Measurements from ENCODE around the gene FUT3. TPM values are rescaled to one million over a fixed set of nuclear protein-coding genes. Genes with fewer than 3 reads are reported as not detected.

Gene FUT3
- total and polyA plus RNA-seq, 2 donors (not counting 1 experiment from before 2014, with no cell fraction given) = not detected

DNA sequence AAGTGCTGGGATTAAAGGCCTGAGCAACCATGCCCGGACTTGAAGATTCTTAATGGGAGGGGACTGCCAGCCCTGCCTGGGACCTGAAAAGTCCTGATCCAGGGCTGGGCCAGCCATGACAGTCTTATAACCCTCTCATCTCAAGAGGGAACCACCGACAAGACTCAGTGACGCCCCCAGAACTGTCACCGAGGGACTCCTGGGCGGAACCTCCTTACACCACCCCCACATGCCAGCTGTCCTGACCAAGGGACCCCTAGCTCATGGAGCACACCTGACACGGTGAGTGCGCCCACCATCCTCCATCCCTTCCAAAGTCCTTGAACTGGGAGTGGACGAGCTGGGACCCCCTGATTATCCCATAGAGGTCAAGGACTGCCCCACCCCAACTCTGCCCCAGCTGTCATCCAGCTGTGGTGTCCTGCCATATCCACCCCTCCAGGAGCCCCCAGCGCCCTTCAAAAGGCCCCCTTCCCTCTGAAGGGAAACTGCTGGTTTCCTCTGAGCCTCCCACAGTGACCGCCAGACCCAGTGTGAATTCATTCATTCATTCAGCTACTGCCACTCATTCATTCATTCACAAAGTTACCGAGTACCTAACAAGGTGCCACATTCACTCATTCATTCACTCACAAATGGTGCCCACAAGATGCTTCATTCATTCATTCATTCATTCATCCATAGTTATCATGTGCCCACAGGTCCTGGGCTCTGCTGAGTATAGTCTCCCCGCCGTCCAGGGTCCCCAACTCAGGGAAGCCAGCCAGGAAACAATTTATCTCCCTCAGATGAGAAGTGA lies 48.7 kb upstream of the FUT3 start:
- no peak for DNase-seq (ENCODE audit: low read depth in 2 of 2)
- H3K4me2 ChIP-seq (ENCODE audit: extremely low read depth, insufficient read depth, low read length) = no peak overlapping the region
- no peaks in the 10 kb centered on the region for H4K20me1 ChIP-seq (ENCODE audit: control insufficient read depth, extremely low read depth, insufficient read depth, low read length)
- H3K9me3 ChIP-seq (ENCODE audit: control insufficient read depth, insufficient read depth, low read depth, low read length) = no peaks in the 10 kb centered on the region
- H3K4me3 ChIP-seq (replicated peaks in 1 of 4; ENCODE audit: control extremely low read depth in 1 of 4, insufficient read depth in 1 of 4, low read depth in 3 of 4, low read length in 4 of 4) = no peak overlapping the region
- H2AFZ ChIP-seq (ENCODE audit: low read length) = no peak overlapping the region
- peaks cover 15% of the 10 kb centered on the region for H3K36me3 ChIP-seq (ENCODE audit: control insufficient read depth, insufficient read depth, low read length)
- peaks cover 39% of the 10 kb centered on the region for H3K79me2 ChIP-seq (ENCODE audit: control insufficient read depth, insufficient read depth, low read length)
- H3K27me3 ChIP-seq (ENCODE audit: control insufficient read depth, insufficient read depth, low read length) = no peaks in the 10 kb centered on the region
- H3K9ac ChIP-seq (ENCODE audit: insufficient read depth, low read length) = no peak overlapping the region
- no peak for TF ChIP-seq EZH2 (IDR thresholded peaks at IDR 0.05; ENCODE audit: low read length, missing control alignments)
- TF ChIP-seq, protein P1, sequence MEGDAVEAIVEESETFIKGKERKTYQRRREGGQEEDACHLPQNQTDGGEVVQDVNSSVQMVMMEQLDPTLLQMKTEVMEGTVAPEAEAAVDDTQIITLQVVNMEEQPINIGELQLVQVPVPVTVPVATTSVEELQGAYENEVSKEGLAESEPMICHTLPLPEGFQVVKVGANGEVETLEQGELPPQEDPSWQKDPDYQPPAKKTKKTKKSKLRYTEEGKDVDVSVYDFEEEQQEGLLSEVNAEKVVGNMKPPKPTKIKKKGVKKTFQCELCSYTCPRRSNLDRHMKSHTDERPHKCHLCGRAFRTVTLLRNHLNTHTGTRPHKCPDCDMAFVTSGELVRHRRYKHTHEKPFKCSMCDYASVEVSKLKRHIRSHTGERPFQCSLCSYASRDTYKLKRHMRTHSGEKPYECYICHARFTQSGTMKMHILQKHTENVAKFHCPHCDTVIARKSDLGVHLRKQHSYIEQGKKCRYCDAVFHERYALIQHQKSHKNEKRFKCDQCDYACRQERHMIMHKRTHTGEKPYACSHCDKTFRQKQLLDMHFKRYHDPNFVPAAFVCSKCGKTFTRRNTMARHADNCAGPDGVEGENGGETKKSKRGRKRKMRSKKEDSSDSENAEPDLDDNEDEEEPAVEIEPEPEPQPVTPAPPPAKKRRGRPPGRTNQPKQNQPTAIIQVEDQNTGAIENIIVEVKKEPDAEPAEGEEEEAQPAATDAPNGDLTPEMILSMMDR (conservative IDR thresholded peaks at IDR 0.05 in 1 of 2, IDR thresholded peaks at IDR 0.05 in 1 of 2; ENCODE audit: low read depth in 1 of 2, low read length in 2 of 2) = no peak
- no peak overlapping the region for H3K27ac ChIP-seq (ENCODE audit: insufficient read depth, low read length)
- H3K4me1 ChIP-seq (ENCODE audit: control insufficient read depth, extremely low read depth, insufficient read depth, low read length) = peaks cover 2% of the 10 kb centered on the region

DNA sequence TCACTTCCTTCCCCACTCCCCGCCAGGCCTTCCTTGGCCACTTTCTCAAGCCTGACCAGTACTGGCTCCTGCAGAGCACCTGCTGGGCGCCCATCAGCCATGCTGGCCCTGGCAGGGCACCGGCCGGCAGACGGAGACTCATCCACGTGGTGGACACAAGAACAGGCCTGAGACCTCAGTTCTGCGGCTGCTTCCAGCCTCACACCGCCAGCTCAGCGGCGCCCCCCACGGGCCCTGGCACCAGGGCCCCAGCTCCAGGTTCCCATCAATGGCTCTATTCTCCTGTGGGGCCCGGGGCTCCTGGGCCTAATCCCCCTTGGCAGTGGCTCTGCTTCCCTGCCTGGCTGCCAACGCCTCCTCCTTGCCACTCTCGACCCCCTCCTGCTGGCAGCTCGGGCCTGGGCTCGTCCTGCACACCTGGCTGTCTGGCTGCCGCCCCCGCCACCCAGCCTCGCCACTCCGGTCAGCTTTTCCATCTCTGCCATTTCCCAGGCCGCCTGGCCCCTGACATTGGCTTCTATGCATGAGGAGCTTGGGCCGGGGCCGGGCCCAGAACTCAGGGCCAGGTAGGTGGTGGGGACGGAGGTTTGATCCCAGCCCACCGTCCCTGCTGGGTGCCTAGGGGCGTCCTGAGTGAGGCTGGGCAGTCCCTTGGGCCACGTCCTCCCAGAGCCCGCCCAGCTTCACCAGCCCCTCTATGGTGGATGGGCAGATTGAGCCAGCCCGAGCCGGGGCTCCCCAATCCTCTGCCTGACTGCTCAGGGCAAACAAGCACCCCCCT lies 46.1 kb upstream of the FUT3 start:
- Histone ChIP-seq H3K4me3 (replicated peaks in 1 of 4; ENCODE audit: control extremely low read depth in 1 of 4, insufficient read depth in 1 of 4, low read depth in 3 of 4, low read length in 4 of 4) (no peak overlapping the region), H3K4me2 (ENCODE audit: extremely low read depth, insufficient read depth, low read length) (no peak overlapping the region), H3K9ac (ENCODE audit: insufficient read depth, low read length) (no peak overlapping the region), H2AFZ (ENCODE audit: low read length) (no peak overlapping the region), H4K20me1 (ENCODE audit: control insufficient read depth, extremely low read depth, insufficient read depth, low read length) (no peaks in the 10 kb centered on the region), H3K27me3 (ENCODE audit: control insufficient read depth, insufficient read depth, low read length) (no peaks in the 10 kb centered on the region), H3K36me3 (ENCODE audit: control insufficient read depth, insufficient read depth, low read length) (peaks cover 17% of the 10 kb centered on the region), H3K27ac (ENCODE audit: insufficient read depth, low read length) (no peak overlapping the region), H3K4me1 (ENCODE audit: control insufficient read depth, extremely low read depth, insufficient read depth, low read length) (peaks cover 2% of the 10 kb centered on the region), H3K9me3 (ENCODE audit: control insufficient read depth, insufficient read depth, low read depth, low read length) (no peaks in the 10 kb centered on the region), H3K79me2 (ENCODE audit: control insufficient read depth, insufficient read depth, low read length) (peaks cover 27% of the 10 kb centered on the region)
- DNase-seq (ENCODE audit: low read depth in 2 of 2) = no peak
- TF ChIP-seq EZH2 (IDR thresholded peaks at IDR 0.05; ENCODE audit: low read length, missing control alignments) = no peak
- TF ChIP-seq, protein P1 (conservative IDR thresholded peaks at IDR 0.05 in 1 of 2, IDR thresholded peaks at IDR 0.05 in 1 of 2; ENCODE audit: low read depth in 1 of 2, low read length in 2 of 2) = no peak

DNA sequence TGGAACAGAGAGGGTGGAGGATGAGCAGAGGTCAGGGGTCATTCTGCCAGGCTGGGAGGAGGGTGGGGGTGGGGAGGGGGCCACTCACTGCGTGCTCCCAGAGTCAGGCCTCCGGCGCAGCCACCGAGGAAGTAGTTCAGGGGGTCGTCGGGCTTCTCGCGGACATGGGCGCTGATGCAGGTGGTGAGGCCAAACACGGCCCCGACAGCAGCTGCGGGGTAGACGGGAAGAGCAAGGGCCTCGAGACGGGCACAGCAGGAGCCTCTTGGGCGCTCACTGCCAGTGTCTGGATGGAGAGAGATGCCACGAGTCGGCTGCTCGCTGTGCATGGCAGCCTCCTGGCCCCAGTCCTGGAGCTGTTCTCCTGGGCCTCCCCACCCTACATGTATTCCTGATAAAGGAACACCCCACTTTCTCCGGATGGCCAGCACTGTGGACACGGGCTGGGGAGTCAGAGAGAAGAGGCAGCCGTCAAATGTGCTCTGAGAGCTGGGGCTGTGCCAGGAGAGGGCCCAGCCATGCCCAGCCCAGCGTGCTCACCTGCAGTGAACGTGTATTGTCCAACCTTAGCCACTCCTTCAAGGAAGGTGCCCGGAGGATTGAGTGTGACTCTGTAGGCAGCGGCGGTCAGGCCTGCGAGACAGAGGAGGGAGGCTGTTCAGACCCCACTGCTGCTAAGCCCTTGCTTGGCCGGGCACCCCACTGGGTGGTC lies 45.3 kb upstream of the FUT3 start:
- peaks cover 17% of the 10 kb centered on the region for H3K36me3 ChIP-seq (ENCODE audit: control insufficient read depth, insufficient read depth, low read length)
- H3K27me3 ChIP-seq (ENCODE audit: control insufficient read depth, insufficient read depth, low read length) = no peaks in the 10 kb centered on the region
- H3K27ac ChIP-seq (ENCODE audit: insufficient read depth, low read length) = no peak overlapping the region
- no peak overlapping the region for H3K4me2 ChIP-seq (ENCODE audit: extremely low read depth, insufficient read depth, low read length)
- peaks cover 24% of the 10 kb centered on the region for H3K79me2 ChIP-seq (ENCODE audit: control insufficient read depth, insufficient read depth, low read length)
- no peak for DNase-seq (ENCODE audit: low read depth in 2 of 2)
- no peak overlapping the region for H2AFZ ChIP-seq (ENCODE audit: low read length)
- H3K9me3 ChIP-seq (ENCODE audit: control insufficient read depth, insufficient read depth, low read depth, low read length) = no peaks in the 10 kb centered on the region
- H3K4me3 ChIP-seq (replicated peaks in 1 of 4; ENCODE audit: control extremely low read depth in 1 of 4, insufficient read depth in 1 of 4, low read depth in 3 of 4, low read length in 4 of 4) = no peak overlapping the region
- H3K9ac ChIP-seq (ENCODE audit: insufficient read depth, low read length) = no peak overlapping the region
- H3K4me1 ChIP-seq (ENCODE audit: control insufficient read depth, extremely low read depth, insufficient read depth, low read length) = peaks cover 4% of the 10 kb centered on the region
- no peak for TF ChIP-seq EZH2 (IDR thresholded peaks at IDR 0.05; ENCODE audit: low read length, missing control alignments)
- TF ChIP-seq, protein P1 (conservative IDR thresholded peaks at IDR 0.05 in 1 of 2, IDR thresholded peaks at IDR 0.05 in 1 of 2; ENCODE audit: low read depth in 1 of 2, low read length in 2 of 2) = no peak
- H4K20me1 ChIP-seq (ENCODE audit: control insufficient read depth, extremely low read depth, insufficient read depth, low read length) = no peaks in the 10 kb centered on the region
